G401.6 (cell line): ENCODE data around the gene LAMC3.

Source experiments
- FAIRE-seq: peaks from 2 replicates; lab custom pipeline; 2012; peaks lifted over from hg19 to GRCh38; lab: Jason Lieb, UNC

Gene LAMC3

GRCh38 chr9:130979591-130980385 is 29.2 kb upstream of the LAMC3 start:
- FAIRE-seq, result no peak

- FAIRE-seq, result no peak
Measured at GRCh38 chr9:130980526-130980925, 28.4 kb upstream of the LAMC3 start.

- FAIRE-seq, result no peak
Measured at GRCh38 chr9:130981002-130981755, 27.8 kb upstream of the LAMC3 start.

- FAIRE-seq, result no peak
Measured at GRCh38 chr9:130981756-130982137, 27.2 kb upstream of the LAMC3 start.

GRCh38 chr9:130982636-130983358 is 26.2 kb upstream of the LAMC3 start:
- no peak for FAIRE-seq

GRCh38 chr9:130983359-130983670 is 25.7 kb upstream of the LAMC3 start:
- FAIRE-seq, result no peak

- FAIRE-seq, result no peak
Measured at GRCh38 chr9:130983970-130984369, 25.0 kb upstream of the LAMC3 start.

GRCh38 chr9:130984521-130984920 is 24.5 kb upstream of the LAMC3 start:
- no peak for FAIRE-seq

- no peak for FAIRE-seq
Measured at GRCh38 chr9:130985029-130985428, 23.9 kb upstream of the LAMC3 start.

GRCh38 chr9:130985606-130986162 is 23.3 kb upstream of the LAMC3 start:
- FAIRE-seq, result no peak

GRCh38 chr9:130986356-130986965 is 22.5 kb upstream of the LAMC3 start:
- FAIRE-seq, result no peak

GRCh38 chr9:130987054-130987453 is 21.9 kb upstream of the LAMC3 start:
- FAIRE-seq, result no peak

- FAIRE-seq, result no peak
Measured at GRCh38 chr9:130987738-130988399, 21.1 kb upstream of the LAMC3 start.

GRCh38 chr9:130988400-130988747 is 20.6 kb upstream of the LAMC3 start:
- FAIRE-seq, result no peak

- FAIRE-seq, result no peak
Measured at GRCh38 chr9:130988905-130989304, 20.1 kb upstream of the LAMC3 start.

- FAIRE-seq, result no peak
Measured at GRCh38 chr9:130989391-130989790, 19.6 kb upstream of the LAMC3 start.

GRCh38 chr9:130989891-130990290 is 19.1 kb upstream of the LAMC3 start:
- FAIRE-seq, result no peak

- FAIRE-seq, result no peak
Measured at GRCh38 chr9:130990306-130990977, 18.5 kb upstream of the LAMC3 start.

GRCh38 chr9:130990978-130991777 is 17.8 kb upstream of the LAMC3 start:
- no peak for FAIRE-seq
